Natural killer cell (primary cell): ENCODE data around the gene OR10H1. TPM values are rescaled to one million over a fixed set of nuclear protein-coding genes. Genes with fewer than 3 reads are reported as not detected.
"Not testable (repeated sequence)": the region's sequence is repeated elsewhere in the genome, so short reads cannot be mapped to it uniquely, and the experiment has no call there.

ENCODE experiments used
- ATAC-seq, 3 donors: fragments of 150-1000 bp in 2 of 3; fragments of 200-7000 bp in 1 of 3; cut with Tn5 transposase; 1 replicate in 1 of 3; 2 replicates in 2 of 3; pipeline ENCODE4 v1.10.0; 2021; ENCODE audit warnings: mild to moderate bottlenecking in 2 of 3, moderate library complexity in 2 of 3
- DNase-seq, 2 donors: peaks; one replicate each; pipeline versions ENCODE4 v3.0.0 to v3.0.0-alpha.2; 2013 to 2021; ENCODE audit warnings: mixed read lengths in 1 of 2
- H3K27ac ChIP-seq: one replicate; pipeline ENCODE4 v1.5.1; 2013; ENCODE audit warnings: mild to moderate bottlenecking, low read length
- H3K27me3 ChIP-seq: one replicate; pipeline ENCODE4 v1.6.1; 2013; ENCODE audit warnings: low read length; ENCODE audit not compliant: control insufficient read depth, insufficient read depth
- H3K36me3 ChIP-seq: one replicate; pipeline ENCODE4 v1.6.1; 2013; ENCODE audit warnings: low read length; ENCODE audit not compliant: control insufficient read depth, insufficient read depth
- H3K4me1 ChIP-seq: one replicate; pipeline ENCODE4 v1.6.1; 2013; ENCODE audit warnings: low read length; ENCODE audit not compliant: control insufficient read depth, insufficient read depth
- H3K4me3 ChIP-seq: one replicate; pipeline ENCODE4 v1.5.1; 2013; ENCODE audit warnings: low read length
- H3K9me3 ChIP-seq: one replicate; pipeline ENCODE4 v1.6.1; 2013; ENCODE audit warnings: low read length; ENCODE audit not compliant: control insufficient read depth, insufficient read depth
- H3K27ac Mint-ChIP-seq, 2 donors: one replicate each; pipeline ENCODE4 v1.8.0; 2022; ENCODE audit warnings: mild to moderate bottlenecking in 2 of 2, mixed read lengths in 2 of 2, moderate library complexity in 1 of 2
- H3K27me3 Mint-ChIP-seq, 2 donors: one replicate each; pipeline ENCODE4 v1.8.0; 2022; ENCODE audit warnings: low read depth in 2 of 2, mixed read lengths in 2 of 2
- H3K36me3 Mint-ChIP-seq: one replicate; pipeline ENCODE4 v1.8.0; 2022; ENCODE audit warnings: mixed read lengths
- H3K4me1 Mint-ChIP-seq, 2 donors: one replicate each; pipeline ENCODE4 v1.8.0; 2022; ENCODE audit warnings: mixed read lengths in 2 of 2
- H3K4me3 Mint-ChIP-seq: one replicate; pipeline ENCODE4 v1.8.0; 2022; ENCODE audit warnings: mild to moderate bottlenecking, moderate library complexity, mixed read lengths
- H3K9me3 Mint-ChIP-seq, 2 donors: one replicate each; pipeline ENCODE4 v1.8.0; 2022; ENCODE audit warnings: mixed read lengths in 2 of 2
- CTCF ChIP-seq: fragments of 200-600 bp; IDR thresholded peaks from one replicate; pipeline ENCODE4 v1.8.0; 2022; ENCODE audit warnings: antibody characterized with exemption
- WGBS: methylation state at CpG from one replicate; pipeline ENCODE4 v1.1.7; 2013; ENCODE audit warnings: missing lambda C conversion rate; ENCODE audit not compliant: insufficient coverage; 5-methylcytosine and 5-hydroxymethylcytosine counted together
- intact Hi-C: fragments of 100-400 bp; cut with micrococcal nuclease; formaldehyde crosslinking; loops from one replicate; pipeline ENCODE4 v1.14.2; 2022
- total RNA-seq, 4 donors: library from RNA; stranded (reverse); fragments of 120-200 nt in 1 of 4; gene quantifications; one replicate each; pipeline versions ENCODE4 v1.2.3 to v1.2.4, GENCODE V29; 2013 to 2022

Gene OR10H1
- total RNA-seq, 3 donors from 2014 or later (not counting 1 experiment from before 2014, with no cell fraction given), result 0.08 to 0.12 TPM; not detected in 1

- no peak overlapping the region for H3K4me3 Mint-ChIP-seq
- WGBS, result 97% methylated on average over 3 of the region's 3 CpGs
- no peaks in the 10 kb centered on the region for H3K36me3 ChIP-seq
- intact Hi-C loops, result loop anchor here (10.0 kb wide), 1 partner anchor 596 kb away; no protein-coding TSS in a partner anchor
- H3K27me3 ChIP-seq, result no peaks in the 10 kb centered on the region
- no peaks in the 10 kb centered on the region for H3K36me3 Mint-ChIP-seq
- no peak overlapping the region for H3K4me3 ChIP-seq
- ATAC-seq (no peak), DNase-seq (no peak)
- no peaks in the 10 kb centered on the region for H3K27me3 Mint-ChIP-seq
- H3K9me3 Mint-ChIP-seq, result no peaks in the 10 kb centered on the region
- H3K9me3 ChIP-seq, result no peaks in the 10 kb centered on the region
- H3K27ac ChIP-seq, result no peak overlapping the region
- TF ChIP-seq CTCF, result no peak
- peaks cover 18% of the 10 kb centered on the region for H3K4me1 ChIP-seq
- peaks cover 22 to 30% of the 10 kb centered on the region in 2 donors for H3K4me1 Mint-ChIP-seq
- H3K27ac Mint-ChIP-seq, result peak overlapping the region; percentile 24 to 35
These were observed 22.9 kb upstream of the OR10H1 start for GRCh38 chr19:15838351-15838750.

- H3K27me3 ChIP-seq, result no peaks in the 10 kb centered on the region
- no peak for DNase-seq
- Mint-ChIP-seq H3K4me3 (peak overlapping the region; percentile 97), H3K4me1 (peaks cover 19 to 23% of the 10 kb centered on the region in 2 donors), H3K9me3 (no peaks in the 10 kb centered on the region), H3K36me3 (no peaks in the 10 kb centered on the region), H3K27ac (peak overlapping the region; percentile 96 to 97), H3K27me3 (no peaks in the 10 kb centered on the region)
- H3K27ac ChIP-seq, result peak overlapping the region; percentile 99
- H3K9me3 ChIP-seq, result no peaks in the 10 kb centered on the region
- H3K4me3 ChIP-seq, result peak overlapping the region; percentile 92
- 0% methylated on average over 9 of the region's 9 CpGs for WGBS
- H3K4me1 ChIP-seq, result peaks cover 18% of the 10 kb centered on the region
- H3K36me3 ChIP-seq, result no peaks in the 10 kb centered on the region
- no peak for ATAC-seq
- no peak for TF ChIP-seq CTCF
- intact Hi-C loops, result loop anchor here (10.0 kb wide), 1 partner anchor 598 kb away; no protein-coding TSS in a partner anchor
These were observed 21.8 kb upstream of the OR10H1 start for GRCh38 chr19:15837221-15837731.

GRCh38 chr19:15836330-15837220, 21.1 kb upstream of the OR10H1 start:
- no peaks in the 10 kb centered on the region for H3K27me3 Mint-ChIP-seq
- peak overlapping the region; percentile 99 for H3K27ac ChIP-seq
- WGBS, result under 1% methylated on average over 64 of the region's 65 CpGs

GRCh38 chr19:15835565-15836329, 20.3 kb upstream of the OR10H1 start:
- Mint-ChIP-seq H3K4me3 (peak overlapping the region; percentile 97), H3K4me1 (peaks cover 18 to 19% of the 10 kb centered on the region in 2 donors), H3K27ac (peak overlapping the region; percentile 96 to 97)
- Histone ChIP-seq H3K27ac (peak overlapping the region; percentile 99), H3K4me3 (peak overlapping the region; percentile 92), H3K4me1 (peaks cover 14% of the 10 kb centered on the region)
- not testable (repeated sequence) for H3K9me3 ChIP-seq, H3K9me3 Mint-ChIP-seq, H3K27me3 Mint-ChIP-seq, H3K27me3 ChIP-seq, H3K36me3 ChIP-seq, H3K36me3 Mint-ChIP-seq
- peak; percentile 19 to 44 (median 23) for ATAC-seq
- intact Hi-C loops, result loop anchor here (10.0 kb wide), 1 partner anchor 599 kb away; no protein-coding TSS in a partner anchor
- 30% methylated on average over 11 of the region's 11 CpGs for WGBS
- peak; percentile 37 to 91 for DNase-seq

More at GRCh38 chr19:15836330-15837220, 21.1 kb upstream of the OR10H1 start:
- intact Hi-C loops, result loop anchor here (10.0 kb wide), 1 partner anchor 598 kb away; no protein-coding TSS in a partner anchor
- ATAC-seq (peak; percentile 87 to 96 (median 90)), DNase-seq (peak; percentile 94 to 96)
- Histone ChIP-seq H3K9me3 (no peaks in the 10 kb centered on the region), H3K27me3 (no peaks in the 10 kb centered on the region), H3K36me3 (no peaks in the 10 kb centered on the region), H3K4me1 (peaks cover 14% of the 10 kb centered on the region), H3K4me3 (peak overlapping the region; percentile 92)
- TF ChIP-seq CTCF, result no peak
- Mint-ChIP-seq H3K27ac (peak overlapping the region; percentile 96 to 97), H3K36me3 (no peaks in the 10 kb centered on the region), H3K4me3 (peak overlapping the region; percentile 97), H3K4me1 (peaks cover 18 to 19% of the 10 kb centered on the region in 2 donors), H3K9me3 (no peaks in the 10 kb centered on the region)

- H3K9me3 ChIP-seq, H3K27ac ChIP-seq, ATAC-seq, H3K36me3 ChIP-seq, H3K4me3 ChIP-seq, H3K27me3 Mint-ChIP-seq, H3K27me3 ChIP-seq, H3K27ac Mint-ChIP-seq, H3K4me3 Mint-ChIP-seq, H3K36me3 Mint-ChIP-seq, DNase-seq, H3K9me3 Mint-ChIP-seq: not testable (repeated sequence)
- intact Hi-C loops, result loop anchor here (10.0 kb wide), 1 partner anchor 601 kb away; no protein-coding TSS in a partner anchor
- H3K4me1 Mint-ChIP-seq, result peaks cover 18 to 19% of the 10 kb centered on the region in 2 donors
- peaks cover 14% of the 10 kb centered on the region for H3K4me1 ChIP-seq
- WGBS, result over 99% methylated on average over 3 of the region's 3 CpGs
These were observed 18.8 kb upstream of the OR10H1 start for GRCh38 chr19:15834232-15834631.
